ENCODE measurements around the gene HNRNPA2B1.

- no peak for TF ChIP-seq CTCF (IDR thresholded peaks at IDR 0.05)
- no peak for TF ChIP-seq POLR2A (IDR thresholded peaks at IDR 0.05)
These were observed 49.5 kb downstream of the HNRNPA2B1 start for GRCh38 chr7:26151096-26151495.
